Fibroblast of pulmonary artery (primary cell): ENCODE measurements around the gene PDPR.
"Not testable (repeated sequence)": the region's sequence is repeated elsewhere in the genome, so short reads cannot be mapped to it uniquely, and the experiment has no call there.

ENCODE experiments used
- DNase-seq: peaks from one replicate; pipeline ENCODE4 v3.0.0-alpha.2; 2010; ENCODE audit warnings: low read depth
- H3K4me3 ChIP-seq: replicated peaks from 2 replicates; pipeline ENCODE4 v1.5.1; 2011; ENCODE audit warnings: low read depth, mild to moderate bottlenecking, control low read depth, low read length, moderate library complexity
- TF ChIP-seq, protein P1 (sequence below): IDR thresholded peaks from 2 replicates; pipeline ENCODE4 v1.5.1; 2011; ENCODE audit warnings: mild to moderate bottlenecking, control low read depth, low read length, inconsistent platforms; ENCODE audit errors: missing control alignments

Gene PDPR

DNA sequence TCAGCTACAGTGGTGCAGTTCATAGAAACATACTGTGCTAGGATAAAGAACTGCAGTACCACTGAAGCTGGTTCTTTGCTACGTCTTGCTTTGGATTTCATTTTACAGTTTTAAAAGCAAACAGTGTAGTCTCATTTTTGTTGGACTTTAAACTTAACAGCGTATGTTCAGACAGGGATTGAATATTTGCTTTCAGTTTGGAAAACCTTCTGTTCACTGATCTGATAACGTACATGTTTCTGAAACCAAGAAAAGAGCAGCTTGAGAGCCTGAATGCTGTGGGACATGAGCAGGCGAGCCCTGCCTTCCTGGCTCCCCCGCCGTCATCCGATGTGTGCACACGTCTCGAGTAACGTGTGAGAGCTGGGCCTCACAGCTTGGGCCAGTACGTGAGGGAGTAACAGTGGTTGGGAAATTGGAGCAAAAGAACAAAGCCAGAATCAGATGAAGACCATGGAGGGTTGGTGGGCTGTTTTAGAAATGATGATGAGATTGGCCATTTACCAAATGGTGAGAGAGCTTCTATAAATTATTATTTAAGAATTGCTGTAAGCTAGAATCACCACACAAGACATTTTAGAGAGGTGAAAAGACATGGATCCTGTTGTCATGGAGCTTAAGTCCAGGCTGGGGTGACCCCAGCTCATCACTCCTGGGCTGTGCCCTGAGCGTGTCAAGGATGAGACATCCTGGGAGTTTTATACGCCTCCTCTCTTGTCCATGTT lies 38.6 kb downstream of the PDPR start:
- no peak for DNase-seq
- H3K4me3 ChIP-seq, result no peak overlapping the region
- TF ChIP-seq, protein P1, sequence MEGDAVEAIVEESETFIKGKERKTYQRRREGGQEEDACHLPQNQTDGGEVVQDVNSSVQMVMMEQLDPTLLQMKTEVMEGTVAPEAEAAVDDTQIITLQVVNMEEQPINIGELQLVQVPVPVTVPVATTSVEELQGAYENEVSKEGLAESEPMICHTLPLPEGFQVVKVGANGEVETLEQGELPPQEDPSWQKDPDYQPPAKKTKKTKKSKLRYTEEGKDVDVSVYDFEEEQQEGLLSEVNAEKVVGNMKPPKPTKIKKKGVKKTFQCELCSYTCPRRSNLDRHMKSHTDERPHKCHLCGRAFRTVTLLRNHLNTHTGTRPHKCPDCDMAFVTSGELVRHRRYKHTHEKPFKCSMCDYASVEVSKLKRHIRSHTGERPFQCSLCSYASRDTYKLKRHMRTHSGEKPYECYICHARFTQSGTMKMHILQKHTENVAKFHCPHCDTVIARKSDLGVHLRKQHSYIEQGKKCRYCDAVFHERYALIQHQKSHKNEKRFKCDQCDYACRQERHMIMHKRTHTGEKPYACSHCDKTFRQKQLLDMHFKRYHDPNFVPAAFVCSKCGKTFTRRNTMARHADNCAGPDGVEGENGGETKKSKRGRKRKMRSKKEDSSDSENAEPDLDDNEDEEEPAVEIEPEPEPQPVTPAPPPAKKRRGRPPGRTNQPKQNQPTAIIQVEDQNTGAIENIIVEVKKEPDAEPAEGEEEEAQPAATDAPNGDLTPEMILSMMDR, result no peak

DNA sequence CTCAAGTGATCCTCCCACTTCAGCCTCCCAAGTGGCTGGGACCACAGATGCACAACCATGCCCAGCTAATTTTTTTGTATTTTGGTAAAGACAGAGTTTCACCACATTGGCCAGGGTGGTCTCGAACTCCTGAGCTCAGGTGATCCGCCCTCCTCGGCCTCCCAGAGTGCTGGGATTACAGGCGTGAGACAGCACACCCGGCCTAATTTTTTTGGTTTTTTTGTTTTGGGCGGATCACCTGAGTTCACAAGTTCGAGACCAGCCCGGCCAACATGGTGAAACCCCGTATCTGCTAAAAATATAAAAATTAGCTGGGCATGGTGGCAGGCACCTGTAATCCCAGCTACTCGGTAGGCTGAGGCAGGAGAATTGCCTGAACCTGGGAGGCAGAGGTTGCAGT lies 40.6 kb downstream of the PDPR start:
- not testable (repeated sequence) for DNase-seq, H3K4me3 ChIP-seq

DNA sequence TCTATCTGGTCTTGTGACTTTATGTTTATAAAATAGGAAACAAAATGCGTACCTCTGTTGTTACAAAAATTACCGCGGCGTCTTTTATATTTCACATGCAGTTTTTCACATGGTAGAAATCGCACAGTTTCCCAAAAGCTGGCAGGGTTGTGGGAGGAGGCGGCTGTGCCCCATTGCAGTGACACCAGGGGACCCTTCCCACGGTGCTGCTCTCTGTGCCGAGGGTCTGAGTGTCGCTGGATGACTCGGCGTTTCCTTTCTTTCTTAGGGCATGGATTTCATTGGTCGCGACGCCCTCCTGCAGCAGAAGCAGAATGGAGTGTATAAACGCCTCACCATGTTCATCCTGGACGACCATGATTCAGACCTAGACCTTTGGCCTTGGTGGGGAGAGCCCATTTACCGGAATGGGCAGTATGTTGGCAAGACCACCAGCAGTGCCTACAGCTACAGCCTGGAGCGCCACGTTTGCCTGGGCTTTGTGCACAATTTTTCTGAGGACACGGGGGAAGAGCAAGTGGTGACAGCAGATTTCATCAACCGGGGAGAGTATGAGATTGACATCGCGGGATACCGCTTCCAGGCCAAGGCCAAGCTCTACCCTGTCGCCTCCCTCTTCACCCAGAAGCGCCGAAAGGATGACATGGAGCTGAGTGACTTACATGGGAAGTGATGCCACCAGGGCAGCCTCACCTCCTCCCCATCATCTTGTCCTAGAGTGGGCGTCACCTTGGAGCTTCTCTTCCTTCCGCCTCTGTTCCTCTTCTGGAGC lies 42.3 kb downstream of the PDPR start:
- H3K4me3 ChIP-seq, result no peak overlapping the region
- TF ChIP-seq, protein P1, result no peak
- no peak for DNase-seq

DNA sequence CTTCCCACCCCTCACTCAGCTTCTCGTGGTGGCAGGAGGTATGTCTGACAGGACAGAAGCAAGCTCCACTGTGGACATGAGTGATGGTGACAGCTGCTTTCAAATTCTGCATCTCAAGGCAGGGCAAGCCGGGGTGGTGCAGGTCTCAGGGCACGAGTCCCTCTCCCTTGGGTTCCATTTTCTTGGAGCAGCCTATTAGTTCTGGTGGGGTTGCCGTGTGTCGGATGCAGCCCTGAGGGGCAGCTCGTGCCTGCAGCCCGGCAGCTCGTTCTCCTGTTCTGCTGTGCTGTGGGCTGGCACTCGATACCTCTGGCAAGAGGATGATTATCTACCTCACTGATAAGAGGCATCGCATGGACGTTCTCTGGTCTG lies 43.0 kb downstream of the PDPR start:
- DNase-seq, result no peak
- TF ChIP-seq, protein P1, result no peak
- H3K4me3 ChIP-seq, result no peak overlapping the region

DNA sequence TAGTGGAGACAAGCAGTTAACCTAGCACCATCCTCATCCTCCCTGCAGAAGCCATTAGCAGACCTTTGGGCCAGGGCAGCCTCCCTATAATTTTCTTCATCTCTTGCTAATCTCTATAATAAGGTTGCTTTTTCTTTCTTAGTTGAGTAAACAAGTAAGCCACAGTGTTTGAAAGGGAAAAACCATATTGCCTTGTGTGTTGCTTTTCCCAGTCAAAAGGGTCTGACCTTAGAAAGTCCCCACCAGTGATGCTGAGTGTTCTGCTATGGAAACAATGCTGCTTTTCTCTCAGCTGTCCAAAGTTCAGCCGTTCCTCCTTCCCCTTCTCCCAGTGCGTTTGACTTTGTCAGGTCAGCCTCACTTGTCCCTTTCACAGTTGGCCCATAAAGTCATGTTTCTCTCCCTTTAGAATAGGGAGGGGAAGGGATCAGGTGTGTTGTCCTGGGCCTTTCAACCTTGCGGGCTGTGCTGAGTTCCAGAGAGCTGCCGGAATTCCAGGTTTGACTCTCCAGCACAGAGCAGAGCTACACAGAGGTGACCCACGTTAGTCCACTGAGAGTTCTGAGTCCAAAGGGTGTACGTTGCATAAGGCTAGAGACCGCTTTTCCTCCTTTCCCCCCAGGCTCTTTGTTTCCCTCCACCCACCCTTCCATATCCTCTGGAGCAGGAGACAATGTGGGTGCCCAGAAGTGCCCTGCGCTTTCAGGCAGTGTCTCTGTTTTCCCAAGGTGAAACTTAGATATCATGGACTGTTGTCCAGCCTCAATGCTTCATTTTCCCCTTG lies 43.5 kb downstream of the PDPR start:
- H3K4me3 ChIP-seq, result no peak overlapping the region
- TF ChIP-seq, protein P1, result no peak
- DNase-seq, result no peak

DNA sequence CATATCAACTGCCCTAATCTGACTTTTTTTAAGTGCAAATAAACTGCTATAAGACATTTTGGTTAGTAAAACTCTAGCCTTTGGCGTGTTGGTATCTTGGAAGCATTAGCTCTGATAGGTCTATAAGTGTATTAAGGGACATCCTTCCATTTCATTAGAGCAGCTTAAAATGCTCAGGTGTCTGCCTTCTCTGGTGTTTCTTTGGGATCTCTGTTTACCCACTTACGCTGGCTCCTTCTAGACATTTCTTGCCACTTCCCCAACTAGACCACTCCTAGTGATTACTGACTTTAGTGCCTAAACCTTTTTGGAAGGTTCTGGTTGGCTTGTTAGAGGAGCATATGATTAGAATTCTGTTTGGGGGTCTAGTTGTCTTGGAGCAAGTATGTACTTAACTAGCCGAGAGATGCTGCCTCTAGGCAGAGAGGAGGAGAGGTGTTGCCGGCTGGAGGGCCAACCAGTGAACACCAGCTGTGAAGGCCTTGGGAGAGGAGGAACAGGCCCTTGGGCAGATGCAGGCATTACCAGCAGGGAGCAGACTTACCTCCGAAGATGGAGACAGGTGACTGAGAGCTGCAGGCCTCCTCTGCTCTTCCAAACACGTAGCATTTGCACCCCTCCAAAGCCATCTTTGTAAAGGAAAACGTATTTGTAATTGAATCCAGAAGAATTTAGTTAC lies 44.3 kb downstream of the PDPR start:
- DNase-seq, result no peak
- TF ChIP-seq, protein P1, result no peak
- no peak overlapping the region for H3K4me3 ChIP-seq
